HEK293 (cell line): ENCODE data around the gene BRINP2.
A peak's percentile ranks its signal among the peaks of the same experiment; 100 is the strongest.

Experiments
- CTCF ChIA-PET: fragments of 350-600 bp; formaldehyde crosslinking; extraction: SDS; loops from one replicate; lab custom pipeline; 2021; ENCODE audit warnings: antibody characterized with exemption; lab: Yijun Ruan, JAX
- POLR2A ChIA-PET: fragments of 300-600 bp; formaldehyde crosslinking; extraction: SDS; loops from one replicate; lab custom pipeline; 2020; ENCODE audit warnings: antibody characterized with exemption, inconsistent platforms; lab: Yijun Ruan, JAX
- H3K27ac ChIP-seq: fragments of 200-500 bp; sonication (Bioruptor generic); 2 replicates; pipeline ENCODE4 v1.5.1; 2014; ENCODE audit warnings: low read depth, low read length, control low read depth, inconsistent platforms; ENCODE audit errors: extremely low read depth
- H3K36me3 ChIP-seq, 2 experiments: fragments of 200-500 bp in 1 of 2; sonication (Bioruptor generic) in 1 of 2; 1 replicate in 1 of 2; 2 replicates in 1 of 2; pipeline ENCODE4 v1.5.1; 2014 to 2017; ENCODE audit warnings: inconsistent platforms in 2 of 2, low read length in 2 of 2; ENCODE audit not compliant: control insufficient read depth in 2 of 2, insufficient read depth in 1 of 2
- H3K4me1 ChIP-seq: fragments of 200-500 bp; sonication (Bioruptor generic); 2 replicates; pipeline ENCODE4 v1.5.1; 2014; ENCODE audit warnings: mild to moderate bottlenecking, low read length, inconsistent platforms; ENCODE audit not compliant: control insufficient read depth, insufficient read depth
- H3K4me3 ChIP-seq: 2 replicates; pipeline ENCODE4 v1.5.1; 2011; ENCODE audit warnings: low read depth, mild to moderate bottlenecking, control low read depth, low read length, moderate library complexity
- H3K9me3 ChIP-seq: fragments of 200-500 bp; sonication (Bioruptor generic); 2 replicates; pipeline ENCODE4 v1.5.1; 2014; ENCODE audit warnings: low read depth, low read length, inconsistent platforms; ENCODE audit not compliant: control insufficient read depth, insufficient read depth
- BCL6B ChIP-seq: fragments of 450-650 bp; formaldehyde crosslinking; IDR thresholded peaks from 2 replicates; pipeline ENCODE4 v1.5.1; 2017; ENCODE audit warnings: missing biosample characterization, missing genetic modification characterization
- EGR2 ChIP-seq: fragments of 450-650 bp; formaldehyde crosslinking; IDR thresholded peaks from 2 replicates; pipeline ENCODE4 v1.5.1; 2016; ENCODE audit warnings: low read depth, missing biosample characterization, missing genetic modification characterization
- GLIS1 ChIP-seq: fragments of 450-650 bp; formaldehyde crosslinking; IDR thresholded peaks from 2 replicates; pipeline ENCODE4 v1.5.1; 2016; ENCODE audit warnings: missing biosample characterization, missing genetic modification characterization
- HOXD13 ChIP-seq: sonication (generic); formaldehyde crosslinking; IDR thresholded peaks from 2 replicates; pipeline ENCODE4 v1.8.0; 2022; ENCODE audit warnings: missing genetic modification reagents, borderline replicate concordance
- IKZF3 ChIP-seq: fragments of 450-650 bp; IDR thresholded peaks from 2 replicates; pipeline ENCODE4 v1.5.0; 2018; ENCODE audit warnings: missing biosample characterization, mild to moderate bottlenecking, missing genetic modification characterization, moderate library complexity
- INSM2 ChIP-seq: fragments of 450-650 bp; formaldehyde crosslinking; IDR thresholded peaks from 2 replicates; pipeline ENCODE4 v1.5.1; 2016; ENCODE audit warnings: missing biosample characterization, missing genetic modification characterization
- MZF1 ChIP-seq: fragments of 450-650 bp; formaldehyde crosslinking; IDR thresholded peaks from 2 replicates; pipeline ENCODE4 v1.5.1; 2017; ENCODE audit warnings: missing biosample characterization, missing genetic modification characterization, borderline replicate concordance
- PRDM6 ChIP-seq: fragments of 450-650 bp; formaldehyde crosslinking; IDR thresholded peaks from 2 replicates; pipeline ENCODE4 v1.5.1; 2017; ENCODE audit warnings: missing biosample characterization, missing genetic modification characterization
- SCRT2 ChIP-seq: fragments of 450-650 bp; formaldehyde crosslinking; IDR thresholded peaks from 2 replicates; pipeline ENCODE4 v1.5.1; 2016; ENCODE audit warnings: missing biosample characterization, missing genetic modification characterization
- SP3 ChIP-seq: fragments of 450-650 bp; formaldehyde crosslinking; IDR thresholded peaks from 2 replicates; pipeline ENCODE4 v1.5.1; 2016; ENCODE audit warnings: missing biosample characterization, missing genetic modification characterization
- ZBTB6 ChIP-seq: fragments of 450-650 bp; formaldehyde crosslinking; IDR thresholded peaks from 2 replicates; pipeline ENCODE4 v1.5.1; 2017; ENCODE audit warnings: missing biosample characterization, missing genetic modification characterization
- ZBTB7A ChIP-seq: fragments of 450-650 bp; formaldehyde crosslinking; IDR thresholded peaks from 2 replicates; pipeline ENCODE4 v1.5.1; 2016; ENCODE audit warnings: low read depth, missing biosample characterization, missing genetic modification characterization
- ZFHX2 ChIP-seq: fragments of 450-650 bp; formaldehyde crosslinking; conservative IDR thresholded peaks from 2 replicates; pipeline ENCODE4 v1.5.1; 2016; ENCODE audit warnings: missing biosample characterization, missing genetic modification characterization
- ZFP37 ChIP-seq: fragments of 450-650 bp; formaldehyde crosslinking; IDR thresholded peaks from 2 replicates; pipeline ENCODE4 v1.5.1; 2016; ENCODE audit warnings: missing biosample characterization, missing genetic modification characterization
- ZNF121 ChIP-seq: fragments of 450-650 bp; formaldehyde crosslinking; IDR thresholded peaks from 2 replicates; pipeline ENCODE4 v1.5.1; 2016; ENCODE audit warnings: missing biosample characterization, missing genetic modification characterization
- ZNF132 ChIP-seq: fragments of 450-650 bp; formaldehyde crosslinking; IDR thresholded peaks from 2 replicates; pipeline ENCODE4 v1.5.1; 2017; ENCODE audit warnings: missing biosample characterization, missing genetic modification characterization, borderline replicate concordance
- ZNF155 ChIP-seq: fragments of 450-650 bp; formaldehyde crosslinking; IDR thresholded peaks from 2 replicates; pipeline ENCODE4 v1.5.1; 2016; ENCODE audit warnings: missing biosample characterization, missing genetic modification characterization
- ZNF26 ChIP-seq: fragments of 450-650 bp; formaldehyde crosslinking; IDR thresholded peaks from 2 replicates; pipeline ENCODE4 v1.5.1; 2016; ENCODE audit warnings: missing biosample characterization, missing genetic modification characterization
- ZNF324 ChIP-seq: fragments of 450-650 bp; formaldehyde crosslinking; IDR thresholded peaks from 2 replicates; pipeline ENCODE4 v1.5.1; 2016; ENCODE audit warnings: missing biosample characterization, missing genetic modification characterization
- ZNF391 ChIP-seq: fragments of 450-650 bp; formaldehyde crosslinking; IDR thresholded peaks from 2 replicates; pipeline ENCODE4 v1.5.1; 2016; ENCODE audit warnings: low read depth, missing biosample characterization, missing genetic modification characterization, borderline replicate concordance
- ZNF548 ChIP-seq: fragments of 450-650 bp; formaldehyde crosslinking; IDR thresholded peaks from 2 replicates; pipeline ENCODE4 v1.5.1; 2016; ENCODE audit warnings: missing biosample characterization, missing genetic modification characterization
- ZNF561 ChIP-seq: fragments of 450-650 bp; IDR thresholded peaks from 2 replicates; pipeline ENCODE4 v1.5.1; 2018; ENCODE audit warnings: missing biosample characterization, missing genetic modification characterization, borderline replicate concordance
- ZNF600 ChIP-seq: fragments of 450-650 bp; formaldehyde crosslinking; IDR thresholded peaks from 2 replicates; pipeline ENCODE4 v1.5.1; 2016; ENCODE audit warnings: missing biosample characterization, missing genetic modification characterization
- ZNF610 ChIP-seq: fragments of 450-650 bp; formaldehyde crosslinking; IDR thresholded peaks from 2 replicates; pipeline ENCODE4 v1.5.1; 2016; ENCODE audit warnings: missing biosample characterization, missing genetic modification characterization, borderline replicate concordance
- ZNF645 ChIP-seq: fragments of 450-650 bp; formaldehyde crosslinking; IDR thresholded peaks from 2 replicates; pipeline ENCODE4; 2016; ENCODE audit warnings: missing biosample characterization, missing genetic modification characterization
- ZNF76 ChIP-seq: fragments of 450-650 bp; formaldehyde crosslinking; IDR thresholded peaks from 2 replicates; pipeline ENCODE4; 2016; ENCODE audit warnings: low read depth, missing biosample characterization, missing genetic modification characterization, borderline replicate concordance
- ZNF830 ChIP-seq: fragments of 450-650 bp; IDR thresholded peaks from 2 replicates; pipeline ENCODE4 v1.5.0; 2018; ENCODE audit warnings: missing biosample characterization, missing genetic modification characterization, low read depth, mild to moderate bottlenecking, moderate library complexity
- ZNF837 ChIP-seq: fragments of 450-650 bp; formaldehyde crosslinking; IDR thresholded peaks from 2 replicates; pipeline ENCODE4 v1.5.1; 2016; ENCODE audit warnings: missing biosample characterization, missing genetic modification characterization
- ZSCAN4 ChIP-seq: fragments of 450-650 bp; formaldehyde crosslinking; IDR thresholded peaks from 2 replicates; pipeline ENCODE4 v1.5.1; 2017; ENCODE audit warnings: missing biosample characterization, missing genetic modification characterization

Gene BRINP2

GRCh38 chr1:177163844-177164379 is 6.8 kb upstream of the BRINP2 start:
- ChIA-PET CTCF (interaction anchor here (0.7 to 2.1 kb wide), 3 partner anchors 18 to 667 kb away, joined by 4 to 11 read pairs (median 5); no protein-coding TSS in a partner anchor), POLR2A (interaction anchor here (1.1 kb wide), 1 partner anchor 12 kb away, joined by 3 read pairs; no protein-coding TSS in a partner anchor)
- H3K27ac ChIP-seq, result no peak overlapping the region; the same call in 1 of the 2 replicates
- TF ChIP-seq ZNF645 (tag by site-specific recombination), result no peak
- TF ChIP-seq ZNF324 (tag by site-specific recombination), result no peak
- TF ChIP-seq ZNF155, result no peak
- peak; percentile 40 for TF ChIP-seq SCRT2 (tag by site-specific recombination)
- TF ChIP-seq PRDM6 (tag by site-specific recombination), result no peak
- TF ChIP-seq MZF1 (tag by site-specific recombination), result no peak
- no peak for TF ChIP-seq ZNF548 (tag by site-specific recombination)
- no peak for TF ChIP-seq BCL6B (tag by site-specific recombination)
- TF ChIP-seq HOXD13 (CRISPR knock-in tag), result no peak
- TF ChIP-seq SP3 (tag by site-specific recombination), result peak; percentile 43
- no peak for TF ChIP-seq ZNF121 (tag by site-specific recombination)
- TF ChIP-seq ZNF837, result no peak
- no peak for TF ChIP-seq ZNF26 (tag by site-specific recombination)
- no peak for TF ChIP-seq INSM2 (tag by site-specific recombination)
- TF ChIP-seq ZNF610, result no peak
- peak; percentile 58 for TF ChIP-seq EGR2 (tag by site-specific recombination)
- no peak for TF ChIP-seq ZNF561 (tag by site-specific recombination)
- no peak for TF ChIP-seq ZNF391 (tag by site-specific recombination)
- TF ChIP-seq ZBTB7A (tag by site-specific recombination), result no peak
- no peak for TF ChIP-seq IKZF3
- TF ChIP-seq ZSCAN4, result no peak
- TF ChIP-seq ZNF600 (tag by site-specific recombination), result no peak
- TF ChIP-seq ZNF132 (tag by site-specific recombination), result no peak
- TF ChIP-seq GLIS1 (tag by site-specific recombination), result peak; percentile 32
- TF ChIP-seq ZNF830 (tag by site-specific recombination), result no peak
- TF ChIP-seq ZFP37 (tag by site-specific recombination), result no peak
- TF ChIP-seq ZFHX2 (tag by site-specific recombination), result peak; percentile 62
- no peak for TF ChIP-seq ZBTB6 (tag by site-specific recombination)
- peak; percentile 56; the same call in 1 of the 2 replicates for TF ChIP-seq ZNF76 (tag by site-specific recombination)

More at GRCh38 chr1:177163844-177164379, 6.8 kb upstream of the BRINP2 start:
- H3K36me3 ChIP-seq, result no peaks in the 10 kb centered on the region
- H3K4me3 ChIP-seq, result peak overlapping the region; percentile 53
- no peaks in the 10 kb centered on the region for H3K4me1 ChIP-seq
- H3K9me3 ChIP-seq, result no peaks in the 10 kb centered on the region
